GM18907 (cell line): ENCODE data around the gene CLOCK.

Source experiments
- ATAC-seq: cut with Tn5 transposase; IDR thresholded peaks from one replicate; pipeline ENCODE4 v1.9.1; 2021; ENCODE audit warnings: mild to moderate bottlenecking, moderate library complexity; ENCODE audit not compliant: unreplicated experiment

The CLOCK gene

GRCh38 chr4:55393461-55394320 is 153.0 kb downstream of the CLOCK start:
- ATAC-seq = no peak

- no peak for ATAC-seq
Measured at GRCh38 chr4:55386840-55387239, 159.9 kb downstream of the CLOCK start.

- peak; percentile 77 for ATAC-seq
Measured at GRCh38 chr4:55386073-55386472, 160.6 kb downstream of the CLOCK start.

GRCh38 chr4:55385201-55385649 is 161.5 kb downstream of the CLOCK start:
- ATAC-seq = no peak

- ATAC-seq = no peak
Measured at GRCh38 chr4:55382488-55383003, 164.2 kb downstream of the CLOCK start.

GRCh38 chr4:55381502-55381901 is 165.2 kb downstream of the CLOCK start:
- ATAC-seq = no peak

- ATAC-seq = no peak
Measured at GRCh38 chr4:55380576-55380975, 166.1 kb downstream of the CLOCK start.

GRCh38 chr4:55378617-55379467 is 167.9 kb downstream of the CLOCK start:
- no peak for ATAC-seq
